Memory B cell (primary cell): ENCODE data around the gene YEATS2.
"Not testable (repeated sequence)": the region's sequence is repeated elsewhere in the genome, so short reads cannot be mapped to it uniquely, and the experiment has no call there.

Experiments used
- ATAC-seq: fragments of 150-1000 bp; cut with Tn5 transposase; 2 replicates; pipeline ENCODE4 v1.10.0; 2021; ENCODE audit warnings: low read depth, mild to moderate bottlenecking, moderate library complexity
- DNase-seq, 2 donors: peaks; one replicate each; pipeline ENCODE4 v3.0.0; 2022; ENCODE audit warnings: low spot score in 2 of 2
- H3K27ac Mint-ChIP-seq: one replicate; pipeline ENCODE4 v1.8.0; 2022; ENCODE audit warnings: mild to moderate bottlenecking, moderate library complexity, mixed read lengths
- H3K27me3 Mint-ChIP-seq: one replicate; pipeline ENCODE4 v1.8.0; 2022; ENCODE audit warnings: mixed read lengths
- H3K36me3 Mint-ChIP-seq: one replicate; pipeline ENCODE4 v1.8.0; 2022; ENCODE audit warnings: mild to moderate bottlenecking, mixed read lengths
- H3K4me1 Mint-ChIP-seq: one replicate; pipeline ENCODE4 v1.8.0; 2022; ENCODE audit warnings: mixed read lengths
- H3K4me3 Mint-ChIP-seq: one replicate; pipeline ENCODE4 v1.8.0; 2022; ENCODE audit warnings: mild to moderate bottlenecking, moderate library complexity, mixed read lengths
- H3K9me3 Mint-ChIP-seq: one replicate; pipeline ENCODE4 v1.8.0; 2022; ENCODE audit warnings: mixed read lengths

YEATS2 gene

DNA sequence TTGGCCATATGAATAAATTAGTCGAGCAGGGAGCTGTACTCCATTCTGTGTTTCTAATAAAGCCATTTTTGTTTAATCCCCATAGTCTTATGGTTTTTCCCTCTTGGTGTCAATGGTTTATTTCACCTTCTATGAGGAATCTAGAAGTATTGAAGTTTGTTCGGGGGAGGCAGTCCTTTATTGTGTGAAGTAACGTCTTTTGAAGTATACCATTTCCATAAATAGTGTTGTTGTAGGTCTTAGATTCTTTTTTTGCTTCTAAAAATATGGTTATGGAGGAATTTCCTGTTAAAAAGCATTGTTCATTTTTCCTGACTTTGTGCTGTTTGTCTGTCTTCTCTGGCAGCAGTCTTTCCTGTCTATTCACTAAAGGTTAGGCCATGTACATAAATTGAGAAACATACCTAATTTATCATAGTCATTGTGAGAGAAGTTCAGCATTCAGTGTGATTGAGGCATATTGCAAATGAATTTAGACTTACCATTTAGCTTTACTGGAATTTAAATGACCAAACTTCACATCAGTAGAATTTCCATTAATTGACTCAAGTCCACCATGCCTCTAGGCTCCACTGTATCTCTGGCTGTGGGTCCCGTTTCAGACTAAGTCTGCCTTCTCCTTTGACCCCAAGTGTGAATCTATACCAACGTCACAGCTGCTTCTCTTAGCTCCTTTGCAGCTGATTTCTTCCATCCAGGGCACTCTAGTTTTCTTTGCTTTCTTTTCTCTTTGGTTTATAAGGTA is 37.3 kb downstream of the YEATS2 start:
- H3K27ac Mint-ChIP-seq = no peak overlapping the region
- H3K36me3 Mint-ChIP-seq = peaks cover 41% of the 10 kb centered on the region
- no peaks in the 10 kb centered on the region for H3K4me1 Mint-ChIP-seq
- no peak for DNase-seq
- H3K9me3 Mint-ChIP-seq = no peaks in the 10 kb centered on the region
- no peaks in the 10 kb centered on the region for H3K27me3 Mint-ChIP-seq
- H3K4me3 Mint-ChIP-seq = no peak overlapping the region
- ATAC-seq = no peak

DNA sequence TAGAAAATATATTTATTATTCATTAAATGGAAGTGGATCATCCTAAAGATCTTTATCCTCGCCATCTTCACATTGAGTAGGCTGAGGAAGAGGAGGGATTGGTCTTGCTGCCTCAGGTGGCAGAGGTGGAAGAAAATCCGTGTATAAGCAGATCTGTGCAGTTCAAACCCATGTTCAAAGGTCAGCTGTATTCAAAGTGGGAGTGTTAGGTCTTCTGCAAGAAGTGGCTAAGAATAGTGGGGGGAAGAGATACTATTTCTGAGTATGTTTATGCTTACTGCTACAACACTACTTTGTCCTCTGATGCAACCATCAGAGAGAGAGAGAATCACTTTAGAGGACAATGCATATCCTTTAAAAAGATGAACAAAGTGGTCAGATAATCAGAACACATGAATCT is 39.5 kb downstream of the YEATS2 start:
- no peak overlapping the region for H3K27ac Mint-ChIP-seq
- H3K4me1 Mint-ChIP-seq = no peaks in the 10 kb centered on the region
- DNase-seq = no peak
- no peaks in the 10 kb centered on the region for H3K27me3 Mint-ChIP-seq
- no peaks in the 10 kb centered on the region for H3K9me3 Mint-ChIP-seq
- H3K36me3 Mint-ChIP-seq = peaks cover 38% of the 10 kb centered on the region
- H3K4me3 Mint-ChIP-seq = no peak overlapping the region
- no peak for ATAC-seq

- not testable (repeated sequence) for H3K9me3 Mint-ChIP-seq, H3K27me3 Mint-ChIP-seq, H3K4me1 Mint-ChIP-seq, H3K4me3 Mint-ChIP-seq, ATAC-seq, H3K27ac Mint-ChIP-seq, DNase-seq
- peaks cover 33% of the 10 kb centered on the region for H3K36me3 Mint-ChIP-seq
These were observed 42.6 kb downstream of the YEATS2 start for GRCh38 chr3:183740154-183740553.

DNA sequence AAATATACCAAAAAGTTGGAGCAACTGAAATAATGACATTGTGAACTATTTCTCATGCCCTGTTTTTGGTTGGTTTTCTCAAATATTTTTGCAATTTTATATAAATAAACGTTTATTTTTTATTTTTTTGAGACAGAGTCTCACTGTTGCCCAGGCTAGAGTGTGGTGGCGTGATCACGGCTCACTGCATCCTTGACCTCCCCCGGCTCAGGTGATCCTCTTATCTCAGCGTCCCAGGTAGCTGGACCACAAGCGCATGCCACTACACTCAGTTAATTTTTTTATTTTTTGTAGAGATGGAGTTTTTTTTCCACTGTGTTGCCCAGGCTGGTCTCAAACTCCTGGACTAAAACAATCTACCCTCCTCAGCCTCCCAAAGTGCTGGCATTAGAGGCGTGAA is 45.6 kb downstream of the YEATS2 start:
- DNase-seq (no peak), ATAC-seq (no peak)
- Mint-ChIP-seq H3K27me3 (no peaks in the 10 kb centered on the region), H3K36me3 (peaks cover 23% of the 10 kb centered on the region), H3K4me1 (no peaks in the 10 kb centered on the region), H3K4me3 (no peak overlapping the region), H3K27ac (no peak overlapping the region), H3K9me3 (no peaks in the 10 kb centered on the region)

DNA sequence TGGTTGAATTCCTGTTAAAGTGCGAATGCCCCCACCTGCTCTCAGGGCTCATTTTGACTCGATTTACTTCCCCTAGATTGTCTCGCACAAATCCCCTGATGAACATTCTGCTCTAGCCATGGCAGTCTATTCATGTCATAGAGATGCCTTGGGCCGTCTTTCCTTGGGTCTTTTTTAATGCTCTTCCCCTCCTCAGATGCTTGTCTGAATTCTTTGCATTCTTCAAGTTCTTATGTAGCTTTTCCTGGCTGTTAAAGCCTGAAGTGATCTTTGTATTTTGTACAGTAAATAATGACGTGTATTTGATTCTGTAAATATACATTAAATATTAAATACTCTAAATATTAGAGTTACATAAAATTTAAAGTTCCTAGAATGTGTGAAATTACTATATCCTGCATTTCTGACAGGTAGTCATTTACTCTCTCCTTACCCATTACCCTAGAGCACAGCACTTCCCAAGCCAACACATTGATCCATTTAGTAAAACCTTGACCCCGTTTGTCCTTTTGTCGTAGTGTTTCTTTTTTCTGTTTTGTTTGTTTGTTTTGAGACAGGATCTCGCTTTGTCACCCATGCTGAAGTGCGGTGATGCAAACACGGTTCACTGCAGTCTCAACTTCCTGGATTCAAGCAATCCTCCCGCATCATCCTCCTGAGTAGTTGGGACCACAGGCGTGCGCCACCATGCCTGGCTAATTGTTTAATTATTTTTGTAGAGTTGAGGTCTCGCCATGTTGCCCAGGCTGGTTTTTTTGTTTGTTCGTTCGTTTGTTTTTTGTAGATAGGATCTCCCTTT is 47.9 kb downstream of the YEATS2 start:
- ATAC-seq = no peak
- no peaks in the 10 kb centered on the region for H3K27me3 Mint-ChIP-seq
- no peaks in the 10 kb centered on the region for H3K4me1 Mint-ChIP-seq
- no peak overlapping the region for H3K27ac Mint-ChIP-seq
- H3K4me3 Mint-ChIP-seq = no peak overlapping the region
- H3K9me3 Mint-ChIP-seq = no peaks in the 10 kb centered on the region
- no peak for DNase-seq
- peaks cover 29% of the 10 kb centered on the region for H3K36me3 Mint-ChIP-seq

GRCh38 chr3:183754052-183754451 is 56.5 kb downstream of the YEATS2 start:
- H3K36me3 Mint-ChIP-seq = peaks cover 41% of the 10 kb centered on the region
- no peak overlapping the region for H3K27ac Mint-ChIP-seq
- H3K9me3 Mint-ChIP-seq = no peaks in the 10 kb centered on the region
- no peaks in the 10 kb centered on the region for H3K27me3 Mint-ChIP-seq
- ATAC-seq (no peak), DNase-seq (no peak)
- no peaks in the 10 kb centered on the region for H3K4me1 Mint-ChIP-seq
- no peak overlapping the region for H3K4me3 Mint-ChIP-seq

GRCh38 chr3:183762304-183762703 is 64.7 kb downstream of the YEATS2 start:
- Mint-ChIP-seq H3K36me3 (peaks cover 21% of the 10 kb centered on the region), H3K4me3 (no peak overlapping the region), H3K4me1 (peaks cover 8% of the 10 kb centered on the region), H3K9me3 (no peaks in the 10 kb centered on the region), H3K27me3 (no peaks in the 10 kb centered on the region), H3K27ac (no peak overlapping the region)
- ATAC-seq = no peak
- DNase-seq = no peak

DNA sequence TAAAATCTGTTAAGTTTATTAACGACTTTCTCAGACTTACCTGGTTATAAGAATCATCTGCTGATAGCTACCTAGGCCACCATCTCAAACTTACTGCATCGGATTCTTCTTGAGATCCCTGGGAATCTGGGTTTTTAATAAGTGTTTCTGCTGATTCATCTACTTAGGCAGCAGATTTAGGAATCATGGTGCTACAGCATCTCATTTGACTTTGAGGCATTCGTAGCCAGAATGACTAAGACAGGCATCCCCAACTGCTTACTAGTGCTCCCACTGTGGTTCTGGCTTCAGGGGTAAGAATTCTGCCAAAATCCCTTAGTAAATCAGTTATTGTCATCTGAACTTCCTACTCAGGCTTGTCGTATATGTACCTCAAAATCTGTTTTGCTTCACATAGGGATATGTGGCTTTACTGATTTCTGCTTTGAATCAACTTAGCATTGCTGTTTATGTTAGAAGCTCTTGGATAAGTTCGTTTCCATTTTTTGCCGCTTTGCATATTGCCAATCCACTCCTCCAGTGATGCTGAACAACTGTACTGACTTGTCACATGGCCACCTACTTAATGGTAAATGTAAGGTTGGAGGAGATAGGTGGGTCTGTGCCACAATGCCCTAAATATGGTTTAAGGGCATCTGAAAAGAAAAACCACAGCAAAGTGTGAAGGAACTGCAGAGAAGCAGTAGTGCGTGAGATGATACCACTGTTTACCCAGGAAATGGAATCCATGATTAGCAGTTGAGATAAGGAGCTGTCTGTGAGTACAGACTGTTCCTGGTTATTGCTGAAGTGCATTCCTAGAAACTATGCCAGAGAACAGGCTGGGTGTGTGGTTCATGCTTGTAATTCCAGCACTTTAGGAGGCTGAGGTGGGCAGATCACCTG is 67.5 kb downstream of the YEATS2 start:
- ATAC-seq (peak; percentile 34), DNase-seq (no peak)
- peaks cover 6% of the 10 kb centered on the region for H3K36me3 Mint-ChIP-seq
- no peaks in the 10 kb centered on the region for H3K9me3 Mint-ChIP-seq
- peak overlapping the region; percentile 55 for H3K27ac Mint-ChIP-seq
- no peaks in the 10 kb centered on the region for H3K27me3 Mint-ChIP-seq
- peaks cover 8% of the 10 kb centered on the region for H3K4me1 Mint-ChIP-seq
- H3K4me3 Mint-ChIP-seq = no peak overlapping the region

GRCh38 chr3:183766107-183766506 is 68.5 kb downstream of the YEATS2 start:
- no peak for DNase-seq
- Mint-ChIP-seq H3K9me3 (no peaks in the 10 kb centered on the region), H3K27ac (peak overlapping the region; percentile 77), H3K4me3 (no peak overlapping the region), H3K36me3 (peaks cover 4% of the 10 kb centered on the region), H3K4me1 (peaks cover 8% of the 10 kb centered on the region), H3K27me3 (no peaks in the 10 kb centered on the region)
- ATAC-seq = no peak

- DNase-seq = peak; percentile 67 to 71
- no peaks in the 10 kb centered on the region for H3K27me3 Mint-ChIP-seq
- no peak overlapping the region for H3K4me3 Mint-ChIP-seq
- ATAC-seq = peak; percentile 94
- peak overlapping the region; percentile 77 for H3K27ac Mint-ChIP-seq
- H3K9me3 Mint-ChIP-seq = no peaks in the 10 kb centered on the region
- H3K36me3 Mint-ChIP-seq = no peaks in the 10 kb centered on the region
- peaks cover 8% of the 10 kb centered on the region for H3K4me1 Mint-ChIP-seq
These were observed 69.4 kb downstream of the YEATS2 start for GRCh38 chr3:183766745-183767606.

DNA sequence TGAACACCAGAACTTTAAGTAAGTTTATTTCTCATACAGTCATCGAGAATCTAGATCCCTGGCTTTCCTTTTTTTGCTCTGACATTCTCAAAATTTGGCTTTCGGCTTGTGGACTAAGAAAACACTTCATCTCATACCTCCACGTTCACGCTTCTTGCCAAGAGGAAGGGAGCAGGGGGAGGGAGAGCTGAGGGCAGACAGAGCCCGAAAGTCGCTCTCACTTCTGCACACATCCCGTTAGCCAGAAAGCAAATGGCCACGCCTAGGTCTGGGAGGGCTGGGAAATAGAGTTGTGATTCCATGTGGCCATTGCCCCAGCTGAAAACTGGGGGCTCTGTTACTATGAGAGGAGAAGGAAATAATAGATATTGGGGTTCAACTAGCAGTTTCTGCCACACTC is 70.5 kb downstream of the YEATS2 start:
- H3K4me1 Mint-ChIP-seq = peaks cover 8% of the 10 kb centered on the region
- DNase-seq (no peak), ATAC-seq (no peak)
- H3K27ac Mint-ChIP-seq = no peak overlapping the region
- H3K36me3 Mint-ChIP-seq = no peaks in the 10 kb centered on the region
- H3K27me3 Mint-ChIP-seq = no peaks in the 10 kb centered on the region
- no peaks in the 10 kb centered on the region for H3K9me3 Mint-ChIP-seq
- no peak overlapping the region for H3K4me3 Mint-ChIP-seq

GRCh38 chr3:183769453-183769852 is 71.9 kb downstream of the YEATS2 start:
- Mint-ChIP-seq H3K27ac (no peak overlapping the region), H3K36me3 (peaks cover 10% of the 10 kb centered on the region), H3K4me3 (no peak overlapping the region), H3K4me1 (peaks cover 10% of the 10 kb centered on the region), H3K9me3 (no peaks in the 10 kb centered on the region), H3K27me3 (no peaks in the 10 kb centered on the region)
- DNase-seq (no peak), ATAC-seq (no peak)

GRCh38 chr3:183774631-183775030 is 77.0 kb downstream of the YEATS2 start:
- Mint-ChIP-seq H3K4me3 (no peak overlapping the region), H3K4me1 (peaks cover 3% of the 10 kb centered on the region), H3K36me3 (peaks cover 27% of the 10 kb centered on the region), H3K9me3 (no peaks in the 10 kb centered on the region), H3K27me3 (no peaks in the 10 kb centered on the region), H3K27ac (no peak overlapping the region)
- DNase-seq (no peak), ATAC-seq (no peak)
